ENCODE results near the gene BRCC3.
A peak's percentile ranks its signal among the peaks of the same experiment; 100 is the strongest.

GRCh38 chrX:155070975-155071693 is at the start of gene BRCC3, which contains the start of the genes CMC4 and MTCP1:
- TF ChIP-seq CEBPB (IDR thresholded peaks at IDR 0.05; ENCODE audit: low read depth), result no peak
- TF ChIP-seq POLR2A (IDR thresholded peaks at IDR 0.05; ENCODE audit: borderline replicate concordance, extremely low read depth, insufficient read depth, insufficient read length), result peak; percentile 64
- TF ChIP-seq POLR2AphosphoS5 (IDR thresholded peaks at IDR 0.05; ENCODE audit: low read depth, low read length), result peak; percentile 69
- no peak for TF ChIP-seq CTCF (IDR thresholded peaks at IDR 0.05 in 2 of 3, conservative IDR thresholded peaks at IDR 0.05 in 1 of 3; ENCODE audit: borderline replicate concordance in 1 of 3, insufficient read depth in 1 of 3, low read depth in 2 of 3, low read length in 2 of 3)
